ENCODE data around the gene ATOH7.

- TF ChIP-seq CTCF (IDR thresholded peaks at IDR 0.05; ENCODE audit: poor library complexity) (no peak), EZH2 (IDR thresholded peaks at IDR 0.05; ENCODE audit: borderline replicate concordance) (no peak)
Observed at GRCh38 chr10:68184546-68184945, 47.4 kb downstream of the ATOH7 start.
